A549 (cell line): ENCODE data around the gene FAF1.

Source experiments
- CTCF ChIP-seq: fragments of >200 bp; sonication (Bioruptor Twin); formaldehyde crosslinking; IDR thresholded peaks from 3 replicates; pipeline ENCODE4 v1.5.1; 2016
- EHMT2 ChIP-seq: fragments of 200-600 bp; sonication (generic); IDR thresholded peaks from 2 replicates; pipeline ENCODE4 v1.6.1; 2016; ENCODE audit warnings: antibody characterized with exemption, low read depth, mild to moderate bottlenecking, moderate library complexity
- TF ChIP-seq, protein P1 (sequence below): IDR thresholded peaks from 2 replicates; pipeline ENCODE4 v1.6.1; 2012

GRCh38 chr1:50993645-50994044 is 33.6 kb upstream of the FAF1 start:
- TF ChIP-seq, protein P1, sequence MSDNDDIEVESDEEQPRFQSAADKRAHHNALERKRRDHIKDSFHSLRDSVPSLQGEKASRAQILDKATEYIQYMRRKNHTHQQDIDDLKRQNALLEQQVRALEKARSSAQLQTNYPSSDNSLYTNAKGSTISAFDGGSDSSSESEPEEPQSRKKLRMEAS: no peak
- TF ChIP-seq CTCF: no peak
- no peak for TF ChIP-seq EHMT2
